SK-N-SH treated with all-trans-retinoic acid at 6 μM for 48 hours (cell line): ENCODE measurements around the gene UBXN1.
A peak's percentile ranks its signal among the peaks of the same experiment; 100 is the strongest.

Source experiments
- ATAC-seq: fragments of 200-7000 bp; cut with Tn5 transposase; 3 replicates; pipeline ENCODE4 v1.9.1; 2020; ENCODE audit warnings: mild to moderate bottlenecking, moderate library complexity
- ARNTL ChIP-seq: fragments of 450-650 bp; formaldehyde crosslinking; IDR thresholded peaks from 2 replicates; pipeline ENCODE4 v1.5.0; 2020; ENCODE audit warnings: low read depth, mild to moderate bottlenecking, moderate library complexity, borderline replicate concordance
- BACH2 ChIP-seq: fragments of 250-450 bp; sonication (Bioruptor Pico); IDR thresholded peaks from 2 replicates; pipeline ENCODE4 v1.9.0; 2021; ENCODE audit warnings: mild to moderate bottlenecking, borderline replicate concordance
- CSDC2 ChIP-seq: fragments of 250-450 bp; sonication (Bioruptor Pico); IDR thresholded peaks from 2 replicates; pipeline ENCODE4 v1.5.0; 2020; ENCODE audit warnings: mild to moderate bottlenecking, moderate library complexity
- ESRRG ChIP-seq: fragments of 250-450 bp; sonication (Bioruptor Pico); IDR thresholded peaks from 2 replicates; pipeline ENCODE4 v1.6.1; 2021; ENCODE audit warnings: mild to moderate bottlenecking
- GLIS3 ChIP-seq: fragments of 250-450 bp; sonication (Bioruptor Pico); IDR thresholded peaks from 2 replicates; pipeline ENCODE4 v1.5.0; 2020; ENCODE audit warnings: mild to moderate bottlenecking, moderate library complexity
- ISL1 ChIP-seq: fragments of 250-450 bp; sonication (Bioruptor Pico); IDR thresholded peaks from 2 replicates; pipeline ENCODE4 v2.1.2; 2022; ENCODE audit warnings: mild to moderate bottlenecking, moderate library complexity
- OSR1 ChIP-seq: fragments of 250-450 bp; sonication (Bioruptor Pico); IDR thresholded peaks from 2 replicates; pipeline ENCODE4 v1.8.0; 2022; ENCODE audit warnings: moderate library complexity, mild to moderate bottlenecking, inconsistent platforms
- PPARA ChIP-seq: fragments of 250-450 bp; sonication (Bioruptor Pico); IDR thresholded peaks from 2 replicates; pipeline ENCODE4 v1.5.0; 2020; ENCODE audit warnings: mild to moderate bottlenecking, borderline replicate concordance
- SNAI2 ChIP-seq: fragments of 250-450 bp; sonication (Bioruptor Pico); IDR thresholded peaks from 2 replicates; pipeline ENCODE4 v1.5.0; 2020; ENCODE audit warnings: mild to moderate bottlenecking, moderate library complexity
- TCF4 ChIP-seq: fragments of 250-450 bp; sonication (Bioruptor Pico); IDR thresholded peaks from 2 replicates; pipeline ENCODE4 v1.8.0; 2021; ENCODE audit warnings: mild to moderate bottlenecking, moderate library complexity, borderline replicate concordance
- ZC3H10 ChIP-seq: fragments of 250-450 bp; sonication (Bioruptor Pico); IDR thresholded peaks from 2 replicates; pipeline ENCODE4 v1.5.1; 2021; ENCODE audit warnings: mild to moderate bottlenecking, moderate library complexity
- ZFP3 ChIP-seq: fragments of 250-450 bp; sonication (Bioruptor Pico); IDR thresholded peaks from 2 replicates; pipeline ENCODE4 v1.5.0; 2020; ENCODE audit warnings: mild to moderate bottlenecking, moderate library complexity
- ZFP30 ChIP-seq: fragments of 450-650 bp; formaldehyde crosslinking; IDR thresholded peaks from 2 replicates; pipeline ENCODE4 v1.5.0; 2022; ENCODE audit warnings: mild to moderate bottlenecking, moderate library complexity
- ZNF565 ChIP-seq: fragments of 450-650 bp; formaldehyde crosslinking; conservative IDR thresholded peaks from 2 replicates; pipeline ENCODE4 v1.5.0; 2020; ENCODE audit warnings: low read depth, mild to moderate bottlenecking, moderate library complexity
- ZNF70 ChIP-seq: fragments of 450-650 bp; formaldehyde crosslinking; IDR thresholded peaks from 2 replicates; pipeline ENCODE4 v1.5.0; 2020; ENCODE audit warnings: mild to moderate bottlenecking, moderate library complexity
- ZNF8 ChIP-seq: fragments of 450-650 bp; formaldehyde crosslinking; IDR thresholded peaks from 2 replicates; pipeline ENCODE4 v1.5.0; 2020; ENCODE audit warnings: mild to moderate bottlenecking, moderate library complexity
- TF ChIP-seq, protein P1 (sequence below): fragments of 250-450 bp; sonication (Bioruptor Pico); IDR thresholded peaks from 2 replicates; pipeline ENCODE4 v1.5.1; 2020; ENCODE audit warnings: low read depth, mild to moderate bottlenecking, moderate library complexity
- TF ChIP-seq, protein P2 (sequence below): fragments of 250-450 bp; sonication (Bioruptor Pico); IDR thresholded peaks from 2 replicates; pipeline ENCODE4 v1.8.0; 2020; ENCODE audit warnings: mild to moderate bottlenecking, moderate library complexity, borderline replicate concordance
- TF ChIP-seq, protein P3 (sequence below): fragments of 250-450 bp; sonication (Bioruptor Pico); IDR thresholded peaks from 2 replicates; pipeline ENCODE4 v1.5.0; 2020; ENCODE audit warnings: mild to moderate bottlenecking, moderate library complexity
- TF ChIP-seq, protein P4 (sequence below): fragments of 250-450 bp; sonication (Bioruptor Pico); IDR thresholded peaks from 2 replicates; pipeline ENCODE4 v1.5.1; 2021; ENCODE audit warnings: mild to moderate bottlenecking, moderate library complexity

The UBXN1 gene

DNA sequence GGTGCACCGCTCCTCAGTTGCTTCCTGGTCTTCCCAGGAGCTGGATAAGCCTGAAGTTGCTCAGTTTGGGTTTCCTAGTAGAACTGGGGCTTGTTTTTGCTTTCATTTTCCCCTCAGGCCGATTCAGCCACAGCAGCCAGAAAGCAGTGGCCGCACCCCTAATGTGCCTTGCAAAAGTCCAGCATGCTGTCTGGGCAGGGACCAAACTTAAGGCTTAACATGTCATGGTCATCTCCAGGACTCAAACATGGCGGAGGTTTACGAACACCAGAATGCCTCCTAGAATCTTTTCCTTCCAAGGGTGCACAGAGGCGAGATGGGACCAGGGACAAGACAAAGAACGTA is 31.1 kb upstream of the UBXN1 start:
- TF ChIP-seq, protein P1, sequence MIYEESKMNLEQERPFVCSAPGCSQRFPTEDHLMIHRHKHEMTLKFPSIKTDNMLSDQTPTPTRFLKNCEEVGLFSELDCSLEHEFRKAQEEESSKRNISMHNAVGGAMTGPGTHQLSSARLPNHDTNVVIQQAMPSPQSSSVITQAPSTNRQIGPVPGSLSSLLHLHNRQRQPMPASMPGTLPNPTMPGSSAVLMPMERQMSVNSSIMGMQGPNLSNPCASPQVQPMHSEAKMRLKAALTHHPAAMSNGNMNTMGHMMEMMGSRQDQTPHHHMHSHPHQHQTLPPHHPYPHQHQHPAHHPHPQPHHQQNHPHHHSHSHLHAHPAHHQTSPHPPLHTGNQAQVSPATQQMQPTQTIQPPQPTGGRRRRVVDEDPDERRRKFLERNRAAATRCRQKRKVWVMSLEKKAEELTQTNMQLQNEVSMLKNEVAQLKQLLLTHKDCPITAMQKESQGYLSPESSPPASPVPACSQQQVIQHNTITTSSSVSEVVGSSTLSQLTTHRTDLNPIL = 0 out of 2 replicates have a peak, but pooled peaks have one; percentile 25
- TF ChIP-seq ZNF70 (CRISPR knock-in tag) = no peak
- TF ChIP-seq, all 23 proteins: peak for 1
- ATAC-seq = no peak

DNA sequence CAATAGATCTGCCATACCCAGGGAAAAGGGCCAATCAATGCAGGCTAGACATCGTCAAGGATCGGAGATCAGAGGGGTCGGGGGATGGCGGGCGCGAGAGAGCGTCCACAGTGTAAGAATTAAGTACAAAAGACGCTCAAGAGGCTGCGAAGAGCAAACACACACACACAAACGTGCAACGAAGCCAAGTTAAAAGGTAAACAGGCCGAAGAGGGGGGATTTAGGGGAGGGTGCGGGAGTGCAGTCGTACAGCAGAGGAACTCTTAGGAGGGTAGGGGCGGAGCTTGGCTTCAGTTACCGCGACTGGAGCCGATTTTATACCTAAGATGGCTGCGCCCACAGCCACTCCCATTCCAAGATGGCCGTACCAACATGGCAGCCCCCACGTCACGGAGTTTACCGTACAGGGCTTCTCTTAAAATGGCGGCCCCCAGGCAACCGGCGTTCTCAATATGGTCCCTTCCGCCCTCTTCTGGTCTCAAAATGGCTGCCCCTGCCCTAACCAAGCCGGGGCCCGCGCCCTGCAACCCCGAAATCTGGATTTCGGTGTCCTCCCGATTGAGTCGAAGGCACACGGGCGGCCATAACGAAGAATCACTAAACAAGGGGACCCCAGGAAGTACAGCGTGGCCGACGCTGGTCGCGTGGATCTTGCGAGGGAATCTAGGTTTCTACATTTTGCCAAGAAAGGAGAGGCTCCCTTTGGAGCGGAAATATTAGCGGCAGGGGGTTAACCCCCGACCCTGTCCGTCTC is 30.6 kb upstream of the UBXN1 start:
- peak; percentile 75 for ATAC-seq
- TF ChIP-seq ZNF565 (peak; percentile 88), ZFP3 (CRISPR knock-in tag) (peak; percentile 55; the same call in 1 of the 2 replicates), ZNF8 (CRISPR knock-in tag) (0 out of 2 replicates have a peak, but pooled peaks have one; percentile 36), GLIS3 (CRISPR knock-in tag) (no peak), ARNTL (CRISPR knock-in tag) (no peak), ESRRG (CRISPR knock-in tag) (no peak), CSDC2 (CRISPR knock-in tag) (peak; percentile 71; the same call in 1 of the 2 replicates), OSR1 (no peak), ZC3H10 (CRISPR knock-in tag) (0 out of 2 replicates have a peak, but pooled peaks have one; percentile 45), ZNF70 (CRISPR knock-in tag) (peak; percentile 24; the same call in 1 of the 2 replicates), SNAI2 (CRISPR knock-in tag) (peak; percentile 48; the same call in 1 of the 2 replicates), PPARA (CRISPR knock-in tag) (no peak)
- TF ChIP-seq, protein P2, sequence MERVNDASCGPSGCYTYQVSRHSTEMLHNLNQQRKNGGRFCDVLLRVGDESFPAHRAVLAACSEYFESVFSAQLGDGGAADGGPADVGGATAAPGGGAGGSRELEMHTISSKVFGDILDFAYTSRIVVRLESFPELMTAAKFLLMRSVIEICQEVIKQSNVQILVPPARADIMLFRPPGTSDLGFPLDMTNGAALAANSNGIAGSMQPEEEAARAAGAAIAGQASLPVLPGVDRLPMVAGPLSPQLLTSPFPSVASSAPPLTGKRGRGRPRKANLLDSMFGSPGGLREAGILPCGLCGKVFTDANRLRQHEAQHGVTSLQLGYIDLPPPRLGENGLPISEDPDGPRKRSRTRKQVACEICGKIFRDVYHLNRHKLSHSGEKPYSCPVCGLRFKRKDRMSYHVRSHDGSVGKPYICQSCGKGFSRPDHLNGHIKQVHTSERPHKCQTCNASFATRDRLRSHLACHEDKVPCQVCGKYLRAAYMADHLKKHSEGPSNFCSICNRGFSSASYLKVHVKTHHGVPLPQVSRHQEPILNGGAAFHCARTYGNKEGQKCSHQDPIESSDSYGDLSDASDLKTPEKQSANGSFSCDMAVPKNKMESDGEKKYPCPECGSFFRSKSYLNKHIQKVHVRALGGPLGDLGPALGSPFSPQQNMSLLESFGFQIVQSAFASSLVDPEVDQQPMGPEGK (CRISPR knock-in tag) = peak; percentile 54; the same call in 1 of the 2 replicates
- TF ChIP-seq, protein P3, sequence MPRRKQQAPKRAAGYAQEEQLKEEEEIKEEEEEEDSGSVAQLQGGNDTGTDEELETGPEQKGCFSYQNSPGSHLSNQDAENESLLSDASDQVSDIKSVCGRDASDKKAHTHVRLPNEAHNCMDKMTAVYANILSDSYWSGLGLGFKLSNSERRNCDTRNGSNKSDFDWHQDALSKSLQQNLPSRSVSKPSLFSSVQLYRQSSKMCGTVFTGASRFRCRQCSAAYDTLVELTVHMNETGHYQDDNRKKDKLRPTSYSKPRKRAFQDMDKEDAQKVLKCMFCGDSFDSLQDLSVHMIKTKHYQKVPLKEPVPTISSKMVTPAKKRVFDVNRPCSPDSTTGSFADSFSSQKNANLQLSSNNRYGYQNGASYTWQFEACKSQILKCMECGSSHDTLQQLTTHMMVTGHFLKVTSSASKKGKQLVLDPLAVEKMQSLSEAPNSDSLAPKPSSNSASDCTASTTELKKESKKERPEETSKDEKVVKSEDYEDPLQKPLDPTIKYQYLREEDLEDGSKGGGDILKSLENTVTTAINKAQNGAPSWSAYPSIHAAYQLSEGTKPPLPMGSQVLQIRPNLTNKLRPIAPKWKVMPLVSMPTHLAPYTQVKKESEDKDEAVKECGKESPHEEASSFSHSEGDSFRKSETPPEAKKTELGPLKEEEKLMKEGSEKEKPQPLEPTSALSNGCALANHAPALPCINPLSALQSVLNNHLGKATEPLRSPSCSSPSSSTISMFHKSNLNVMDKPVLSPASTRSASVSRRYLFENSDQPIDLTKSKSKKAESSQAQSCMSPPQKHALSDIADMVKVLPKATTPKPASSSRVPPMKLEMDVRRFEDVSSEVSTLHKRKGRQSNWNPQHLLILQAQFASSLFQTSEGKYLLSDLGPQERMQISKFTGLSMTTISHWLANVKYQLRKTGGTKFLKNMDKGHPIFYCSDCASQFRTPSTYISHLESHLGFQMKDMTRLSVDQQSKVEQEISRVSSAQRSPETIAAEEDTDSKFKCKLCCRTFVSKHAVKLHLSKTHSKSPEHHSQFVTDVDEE = peak; percentile 92; the same call in 1 of the 2 replicates
- TF ChIP-seq, protein P4, sequence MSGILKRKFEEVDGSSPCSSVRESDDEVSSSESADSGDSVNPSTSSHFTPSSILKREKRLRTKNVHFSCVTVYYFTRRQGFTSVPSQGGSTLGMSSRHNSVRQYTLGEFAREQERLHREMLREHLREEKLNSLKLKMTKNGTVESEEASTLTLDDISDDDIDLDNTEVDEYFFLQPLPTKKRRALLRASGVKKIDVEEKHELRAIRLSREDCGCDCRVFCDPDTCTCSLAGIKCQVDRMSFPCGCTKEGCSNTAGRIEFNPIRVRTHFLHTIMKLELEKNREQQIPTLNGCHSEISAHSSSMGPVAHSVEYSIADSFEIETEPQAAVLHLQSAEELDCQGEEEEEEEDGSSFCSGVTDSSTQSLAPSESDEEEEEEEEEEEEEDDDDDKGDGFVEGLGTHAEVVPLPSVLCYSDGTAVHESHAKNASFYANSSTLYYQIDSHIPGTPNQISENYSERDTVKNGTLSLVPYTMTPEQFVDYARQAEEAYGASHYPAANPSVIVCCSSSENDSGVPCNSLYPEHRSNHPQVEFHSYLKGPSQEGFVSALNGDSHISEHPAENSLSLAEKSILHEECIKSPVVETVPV (CRISPR knock-in tag) = 0 out of 2 replicates have a peak, but pooled peaks have one; percentile 24
- TF ChIP-seq, all 23 proteins: peak for 10

DNA sequence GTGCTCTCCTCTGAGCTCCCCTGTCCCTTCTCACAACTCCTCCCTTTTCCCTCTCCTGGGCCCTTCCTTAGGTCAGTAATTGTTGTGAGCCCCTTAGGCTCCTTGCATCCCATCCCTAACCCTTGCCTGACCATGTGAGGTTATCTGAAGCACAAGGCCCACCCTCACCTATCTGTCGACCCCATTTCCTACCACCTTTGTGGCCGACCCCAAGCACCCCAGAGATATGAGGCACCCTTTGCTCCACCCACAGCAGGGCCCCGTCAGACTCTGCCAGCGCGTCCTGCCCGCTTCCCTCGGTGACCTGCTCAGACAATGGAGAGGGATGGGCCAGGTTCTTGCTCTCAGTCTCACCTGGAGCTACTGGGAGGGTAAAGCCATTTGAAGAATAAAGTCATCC is 29.9 kb upstream of the UBXN1 start:
- ATAC-seq = no peak; the same call in 2 of the 3 replicates
- TF ChIP-seq, protein P2 (CRISPR knock-in tag) = no peak
- no peak for TF ChIP-seq SNAI2 (CRISPR knock-in tag)
- no peak for TF ChIP-seq CSDC2 (CRISPR knock-in tag)
- TF ChIP-seq, protein P3 = no peak
- no peak for TF ChIP-seq ESRRG (CRISPR knock-in tag)
- no peak for TF ChIP-seq ZFP30
- TF ChIP-seq ZFP3 (CRISPR knock-in tag) = no peak
- no peak for TF ChIP-seq OSR1
- TF ChIP-seq BACH2 (CRISPR knock-in tag) = no peak
- TF ChIP-seq TCF4 (CRISPR knock-in tag) = no peak
- TF ChIP-seq ISL1 (CRISPR knock-in tag) = no peak
